GM23338 (cell line): ENCODE measurements around the gene CWC27.

ENCODE experiments used
- CTCF ChIP-seq, 2 experiments: fragments of 200-600 bp in 1 of 2; sonication (generic) in 1 of 2; conservative IDR thresholded peaks; 2 replicates each; pipeline versions ENCODE4 v1.5.1 to v1.6.1; 2016 to 2017; ENCODE audit warnings: antibody characterized with exemption in 2 of 2, low read depth in 2 of 2, mild to moderate bottlenecking in 2 of 2, moderate library complexity in 1 of 2
- EZH2 ChIP-seq: fragments of 200-600 bp; sonication (generic); IDR thresholded peaks from one replicate; pipeline ENCODE4 v1.8.0; 2017; ENCODE audit warnings: antibody characterized with exemption, mild to moderate bottlenecking, low read depth; ENCODE audit not compliant: unreplicated experiment
- POLR2AphosphoS5 ChIP-seq: IDR thresholded peaks from 2 replicates; pipeline ENCODE4 v1.6.1; 2016; ENCODE audit warnings: antibody characterized with exemption, low read depth
- TF ChIP-seq, protein P1 (sequence below): IDR thresholded peaks from 2 replicates; pipeline ENCODE4 v1.6.1; 2016; ENCODE audit warnings: antibody characterized with exemption

DNA sequence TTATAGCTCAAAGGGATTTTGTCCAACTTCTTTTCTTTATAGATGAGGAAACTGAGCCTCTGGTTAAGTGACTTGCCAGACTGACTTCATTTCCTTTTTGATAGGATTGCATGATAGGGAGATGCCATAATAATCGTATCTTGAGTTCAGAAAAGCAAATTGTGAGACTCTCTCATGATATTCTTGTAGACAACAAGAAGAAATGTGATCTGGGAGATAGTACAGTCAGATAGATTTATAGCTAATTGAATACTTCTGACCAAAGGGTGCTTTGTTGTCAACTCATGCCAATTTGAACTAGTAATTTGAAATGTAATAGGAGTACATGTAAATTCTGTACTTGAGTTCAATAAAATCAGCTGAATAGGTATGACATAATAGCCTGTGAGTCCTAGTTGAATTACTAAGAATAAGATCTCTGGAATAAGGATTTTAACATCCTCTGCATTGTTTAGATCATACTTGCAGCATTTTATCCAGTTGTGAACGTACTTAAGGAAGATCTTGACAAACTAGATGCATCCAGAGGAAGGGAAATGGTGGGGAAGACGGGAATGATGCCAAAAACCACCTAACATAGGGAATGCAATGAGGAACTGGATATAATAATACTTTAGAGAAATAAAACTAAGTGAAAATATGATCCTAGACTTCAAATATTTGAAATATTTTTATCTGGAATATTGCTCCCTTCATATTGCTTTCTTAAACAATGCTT is 25.5 kb downstream of the CWC27 start:
- TF ChIP-seq, protein P1, sequence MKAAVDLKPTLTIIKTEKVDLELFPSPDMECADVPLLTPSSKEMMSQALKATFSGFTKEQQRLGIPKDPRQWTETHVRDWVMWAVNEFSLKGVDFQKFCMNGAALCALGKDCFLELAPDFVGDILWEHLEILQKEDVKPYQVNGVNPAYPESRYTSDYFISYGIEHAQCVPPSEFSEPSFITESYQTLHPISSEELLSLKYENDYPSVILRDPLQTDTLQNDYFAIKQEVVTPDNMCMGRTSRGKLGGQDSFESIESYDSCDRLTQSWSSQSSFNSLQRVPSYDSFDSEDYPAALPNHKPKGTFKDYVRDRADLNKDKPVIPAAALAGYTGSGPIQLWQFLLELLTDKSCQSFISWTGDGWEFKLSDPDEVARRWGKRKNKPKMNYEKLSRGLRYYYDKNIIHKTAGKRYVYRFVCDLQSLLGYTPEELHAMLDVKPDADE, result no peak
- TF ChIP-seq CTCF (conservative IDR thresholded peaks at IDR 0.05; ENCODE audit: low read depth in 2 of 2) (no peak), POLR2AphosphoS5 (no peak), EZH2 (no peak)
